ENCODE results near the gene MROH7.
"Not testable (repeated sequence)": the region's sequence is repeated elsewhere in the genome, so short reads cannot be mapped to it uniquely, and the experiment has no call there.

MROH7 gene

GRCh38 chr1:54610048-54610447 is 31.5 kb upstream of the MROH7 start:
- DNase-seq (ENCODE audit: low read depth, low spot score): no peak

GRCh38 chr1:54610601-54611580 is 30.7 kb upstream of the MROH7 start:
- DNase-seq (ENCODE audit: low read depth, low spot score): no peak

- DNase-seq (ENCODE audit: low read depth, low spot score): no peak
Measured at GRCh38 chr1:54611621-54612020, 30.0 kb upstream of the MROH7 start.

GRCh38 chr1:54614024-54614423 is 27.6 kb upstream of the MROH7 start:
- DNase-seq (ENCODE audit: low read depth, low spot score): no peak

GRCh38 chr1:54614563-54614962 is 27.0 kb upstream of the MROH7 start:
- no peak for DNase-seq (ENCODE audit: low read depth, low spot score)

- DNase-seq (ENCODE audit: low read depth, low spot score): no peak
Measured at GRCh38 chr1:54615531-54616279, 25.9 kb upstream of the MROH7 start.

GRCh38 chr1:54619749-54620148 is 21.8 kb upstream of the MROH7 start:
- DNase-seq (ENCODE audit: low read depth, low spot score): no peak

- no peak for DNase-seq (ENCODE audit: low read depth, low spot score)
Measured at GRCh38 chr1:54623216-54624007, 18.2 kb upstream of the MROH7 start, which contains the start of gene FAM151A. Gene FAM151A, minus strand, starts transcription at chr1:54623525. Its CDS starts 130 bp downstream, at chr1:54623395.

- no peak for DNase-seq (ENCODE audit: low read depth, low spot score)
Measured at GRCh38 chr1:54624466-54625464, 16.8 kb upstream of the MROH7 start.

GRCh38 chr1:54627196-54627595 is 14.4 kb upstream of the MROH7 start:
- no peak for DNase-seq (ENCODE audit: low read depth, low spot score)

GRCh38 chr1:54635804-54636203 is 5.8 kb upstream of the MROH7 start:
- DNase-seq (ENCODE audit: low read depth, low spot score): not testable (repeated sequence)

- DNase-seq (ENCODE audit: low read depth, low spot score): not testable (repeated sequence)
Measured at GRCh38 chr1:54636461-54637446, 4.8 kb upstream of the MROH7 start.

GRCh38 chr1:54640361-54640760 is 1.2 kb upstream of the MROH7 start:
- no peak for DNase-seq (ENCODE audit: low read depth, low spot score)

GRCh38 chr1:54643736-54644135 is 2.1 kb downstream of the MROH7 start:
- DNase-seq (ENCODE audit: low read depth, low spot score): no peak

- DNase-seq (ENCODE audit: low read depth, low spot score): no peak
Measured at GRCh38 chr1:54645806-54646676, 4.5 kb downstream of the MROH7 start.

GRCh38 chr1:54649130-54649898 is 7.7 kb downstream of the MROH7 start:
- DNase-seq (ENCODE audit: low read depth, low spot score): no peak

GRCh38 chr1:54649921-54650320 is 8.3 kb downstream of the MROH7 start:
- DNase-seq (ENCODE audit: low read depth, low spot score): no peak
